Posterior vena cava (tissue), 2 donors: Measurements from ENCODE around the gene OR1G1. TPM values are rescaled to one million over a fixed set of nuclear protein-coding genes. Genes with fewer than 3 reads are reported as not detected.
"Not testable (repeated sequence)": the region's sequence is repeated elsewhere in the genome, so short reads cannot be mapped to it uniquely, and the experiment has no call there.

Experiments used
- DNase-seq: peaks from one replicate; pipeline ENCODE4 v3.0.0-alpha.2; 2020; ENCODE audit warnings: low spot score
- intact Hi-C, 2 donors: fragments of 100-400 bp; cut with DNase I; formaldehyde crosslinking; loops; one replicate each; pipeline versions ENCODE4 v1.14.1 to v1.14.2; 2022 to 2023
- long read RNA-seq, 2 donors: library from polyadenylated mRNA; unstranded; transcript quantifications; one replicate each; pipeline ENCODE4 v2.0.0, GENCODE V29; 2020 to 2021
- total RNA-seq, 2 donors: library from RNA; stranded (reverse); fragmentation: NEBNext Ultra II Directional; extraction: Animal tissue kit (Norgen Biotek cat#: 25700); gene quantifications; one replicate each; pipeline ENCODE4 v1.2.1, GENCODE V29; 2021
- donor health status: DM: yes; HTN: yes; CAD: no.
- donor health status: DM: yes; HTN: yes; CAD: no.

The OR1G1 gene
- total RNA-seq, result not detected
- long read RNA-seq, donor 1, result 0 reads
- long read RNA-seq, donor 2, result 0 reads

DNA sequence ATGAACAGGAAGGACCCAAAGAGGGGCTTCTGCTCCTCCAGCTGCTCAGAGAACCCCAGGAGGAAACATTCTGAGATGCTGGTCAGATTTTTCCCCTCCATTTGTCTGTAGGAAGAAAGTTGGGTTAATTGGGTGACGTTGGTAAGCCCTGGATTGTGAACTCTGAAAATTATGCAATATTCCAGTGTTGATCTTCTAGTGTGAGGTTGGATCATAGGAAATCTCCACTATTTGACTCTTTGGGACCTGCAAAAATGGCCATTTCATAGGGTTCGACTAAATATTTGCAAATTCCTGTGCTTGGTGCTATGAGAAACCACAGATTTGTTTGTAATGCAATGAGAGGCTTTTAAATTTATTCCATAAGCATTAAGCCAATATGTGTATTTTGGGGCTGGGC lies at the start of gene OR1G1:
Gene OR1G1 (minus strand): TSS at position 101 of the 400 bp plus-strand sequence. CDS start 0 bp downstream, at position 101.
- intact Hi-C loops, result no loop called here

DNA sequence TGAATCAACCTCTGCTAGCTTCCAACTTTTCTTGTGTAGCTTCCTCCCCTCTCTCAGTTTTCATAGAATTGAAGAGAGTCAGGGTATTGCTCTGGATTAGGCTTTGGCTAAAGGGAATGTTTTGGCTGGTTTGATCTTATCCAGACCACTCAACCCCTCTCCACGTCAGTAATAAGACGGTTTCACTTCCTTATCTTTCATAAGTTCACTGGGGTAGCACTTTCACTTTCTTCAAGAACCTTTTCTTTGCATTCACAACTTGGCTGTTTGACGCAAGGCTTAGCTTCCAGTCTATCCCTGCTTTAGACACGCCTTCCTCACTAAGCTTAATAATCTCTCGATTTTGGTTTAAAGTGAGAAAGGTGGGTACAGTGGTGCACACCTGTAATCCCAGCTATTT lies 40.2 kb upstream of the OR1G1 start:
- DNase-seq, result no peak
- intact Hi-C loops, result no loop called here

More for the DNA sequence above, at the start of gene OR1G1:
- DNase-seq, result no peak

DNA sequence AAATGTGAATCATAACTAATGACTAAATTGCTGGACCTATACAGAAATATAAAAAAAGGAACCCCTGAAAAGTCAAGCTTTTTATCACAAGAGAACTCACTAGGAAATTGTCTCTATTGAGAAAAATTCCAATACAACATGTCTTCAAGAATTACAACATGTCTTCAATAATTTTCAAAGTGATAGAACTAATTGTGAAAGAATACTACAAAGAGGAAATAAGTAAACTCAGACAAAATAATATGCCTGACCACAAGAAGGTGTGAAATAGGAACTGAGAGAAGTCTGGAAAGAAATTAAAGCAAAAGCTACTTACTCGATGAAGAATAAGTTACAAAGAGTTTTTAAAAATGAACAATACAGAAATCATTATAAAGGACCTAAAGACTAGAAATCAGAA lies 29.9 kb upstream of the OR1G1 start:
- intact Hi-C loops, result no loop called here

DNA sequence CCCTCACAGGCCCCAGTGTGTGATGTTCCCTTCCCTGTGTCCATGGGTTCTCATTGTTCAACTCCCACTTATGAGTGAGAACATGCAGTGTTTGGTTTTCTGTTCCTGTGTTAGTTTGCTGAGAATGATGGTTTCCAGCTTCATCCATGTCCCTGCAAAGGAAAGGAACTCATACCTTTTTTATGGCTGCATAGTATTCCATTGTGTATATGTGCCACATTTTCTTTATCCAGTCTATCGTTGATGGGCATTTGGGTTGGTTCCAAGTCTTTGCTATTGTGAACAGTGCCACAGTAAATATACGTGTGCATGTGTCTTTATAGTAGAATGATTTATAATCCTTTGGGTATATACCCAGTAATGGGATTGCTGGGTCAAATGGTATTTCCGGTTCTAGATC lies 10.1 kb upstream of the OR1G1 start:
- intact Hi-C loops, DNase-seq: not testable (repeated sequence)

More for the DNA sequence above, 29.9 kb upstream of the OR1G1 start:
- DNase-seq, result no peak

DNA sequence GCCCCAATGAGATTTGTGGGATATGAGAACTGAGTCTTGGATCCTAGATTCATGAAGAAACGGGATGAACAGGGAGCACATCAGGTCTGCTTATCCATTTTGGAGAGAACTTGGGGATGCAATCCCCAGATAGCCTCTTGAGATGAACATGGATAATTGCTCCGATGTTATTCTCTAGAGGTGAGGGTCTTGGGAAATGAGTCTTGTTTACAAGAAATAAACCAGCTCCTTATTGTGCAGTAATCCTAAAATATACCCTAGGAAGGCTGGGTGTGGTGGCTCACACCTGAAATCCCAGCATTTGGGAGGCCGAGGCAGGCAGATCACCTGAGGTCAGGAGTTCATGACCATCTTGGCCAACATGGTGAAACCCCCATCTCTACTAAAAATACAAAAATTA lies 23.0 kb downstream of the OR1G1 start, which contains the start of gene OR1D2:
Gene OR1D2 (minus strand): TSS at position 101 of the 400 bp plus-strand sequence. CDS start 11,426 bp downstream, outside the sequence.
- no peak for DNase-seq
- intact Hi-C loops, result no loop called here

Other genes with a start within 250 kb of the OR1G1 start
- not detected for gene OR1D5, start 63.9 kb downstream of the OR1G1 start, total RNA-seq
- not detected for gene OR1D2, start 23.1 kb downstream of the OR1G1 start, total RNA-seq
- not detected for gene OR1A2, start 70.0 kb upstream of the OR1G1 start, total RNA-seq
- gene OR1A1, start 80.1 kb upstream of the OR1G1 start, total RNA-seq, result not detected
- not detected for gene OR3A1, start 170.8 kb upstream of the OR1G1 start, total RNA-seq